GM23338 (cell line): ENCODE results near the gene SPCS2. TPM values are rescaled to one million over a fixed set of nuclear protein-coding genes. Genes with fewer than 3 reads are reported as not detected.

ENCODE experiments used
- ATAC-seq: fragments of 200-7000 bp; cut with Tn5 transposase; 3 replicates; pipeline ENCODE4 v1.9.1; 2020
- DNase-seq: peaks from one replicate; pipeline ENCODE4 v3.0.0-alpha.2; 2015; ENCODE audit warnings: low spot score
- H2AFZ ChIP-seq: fragments of 200-600 bp; sonication (generic); 2 replicates; pipeline ENCODE4 v1.8.0; 2016; ENCODE audit warnings: antibody characterized with exemption, mild to moderate bottlenecking, moderate library complexity
- H3F3A ChIP-seq: fragments of 200-600 bp; sonication (generic); replicated peaks from 2 replicates; pipeline ENCODE4 v1.8.0; 2017; ENCODE audit warnings: antibody characterized with exemption, mixed run types, low read depth
- H3K27ac ChIP-seq: fragments of 200-600 bp; sonication (generic); 2 replicates; pipeline ENCODE4 v1.6.1; 2016; ENCODE audit warnings: low read depth
- H3K27me3 ChIP-seq: fragments of 200-600 bp; sonication (generic); 2 replicates; pipeline ENCODE4 v1.8.0; 2016; ENCODE audit warnings: mild to moderate bottlenecking, mixed run types, moderate library complexity; ENCODE audit not compliant: insufficient read depth
- H3K36me3 ChIP-seq: fragments of 200-600 bp; sonication (generic); 2 replicates; pipeline ENCODE4 v1.8.0; 2016; ENCODE audit warnings: mild to moderate bottlenecking; ENCODE audit not compliant: insufficient read depth
- H3K4me1 ChIP-seq: fragments of 200-600 bp; sonication (generic); 2 replicates; pipeline ENCODE4 v1.8.0; 2016; ENCODE audit warnings: mild to moderate bottlenecking, moderate library complexity; ENCODE audit not compliant: insufficient read depth
- H3K4me2 ChIP-seq: fragments of 200-600 bp; sonication (generic); 2 replicates; pipeline ENCODE4 v1.7.1; 2017; ENCODE audit warnings: mixed run types
- H3K4me3 ChIP-seq: fragments of 200-600 bp; sonication (generic); 2 replicates; pipeline ENCODE4 v1.6.1; 2016; ENCODE audit warnings: mixed run types
- H3K79me2 ChIP-seq: fragments of 200-600 bp; sonication (generic); replicated peaks from 2 replicates; pipeline ENCODE4 v1.8.0; 2017; ENCODE audit warnings: mild to moderate bottlenecking; ENCODE audit not compliant: insufficient read depth
- H3K9me2 ChIP-seq: fragments of 200-600 bp; sonication (generic); 2 replicates; pipeline ENCODE4 v1.8.0; 2017; ENCODE audit not compliant: insufficient read depth
- H4K20me1 ChIP-seq: fragments of 200-600 bp; sonication (generic); replicated peaks from 2 replicates; pipeline ENCODE4 v1.8.0; 2017; ENCODE audit warnings: mild to moderate bottlenecking; ENCODE audit not compliant: insufficient read depth
- H3K27ac Mint-ChIP-seq: 2 replicates; pipeline ENCODE4 v1.8.0; 2020; ENCODE audit warnings: inconsistent platforms, mild to moderate bottlenecking, moderate library complexity, mixed read lengths
- H3K27me3 Mint-ChIP-seq: 3 replicates; pipeline ENCODE4 v1.8.0; 2022; ENCODE audit warnings: low read depth, mild to moderate bottlenecking, moderate library complexity, mixed read lengths, inconsistent platforms; ENCODE audit not compliant: insufficient read depth, poor library complexity
- H3K36me3 Mint-ChIP-seq: 3 replicates; pipeline ENCODE4 v1.8.0; 2021; ENCODE audit warnings: low read depth, mild to moderate bottlenecking, inconsistent platforms, moderate library complexity, mixed read lengths
- H3K4me1 Mint-ChIP-seq: 3 replicates; pipeline ENCODE4 v1.8.0; 2020; ENCODE audit warnings: mild to moderate bottlenecking, inconsistent platforms, mixed read lengths
- H3K4me3 Mint-ChIP-seq: 3 replicates; pipeline ENCODE4 v1.8.0; 2021; ENCODE audit warnings: moderate library complexity, mild to moderate bottlenecking, inconsistent platforms, mixed read lengths
- H3K9me3 Mint-ChIP-seq: 3 replicates; pipeline ENCODE4 v1.8.0; 2020; ENCODE audit warnings: moderate library complexity, mild to moderate bottlenecking, inconsistent platforms, mixed read lengths
- CREB1 ChIP-seq: fragments of 250-450 bp; sonication (Bioruptor Pico); IDR thresholded peaks from 2 replicates; pipeline ENCODE4 v1.5.0; 2020; ENCODE audit warnings: low read depth, mild to moderate bottlenecking, moderate library complexity
- EZH2 ChIP-seq: fragments of 200-600 bp; sonication (generic); IDR thresholded peaks from one replicate; pipeline ENCODE4 v1.8.0; 2017; ENCODE audit warnings: antibody characterized with exemption, mild to moderate bottlenecking, low read depth; ENCODE audit not compliant: unreplicated experiment
- EZH2phosphoT487 ChIP-seq: fragments of 200-600 bp; sonication (generic); IDR thresholded peaks from one replicate; pipeline ENCODE4 v1.8.1; 2018; ENCODE audit warnings: antibody characterized with exemption; ENCODE audit not compliant: unreplicated experiment
- JUNB ChIP-seq: IDR thresholded peaks from one replicate; pipeline ENCODE4 v1.6.1; 2016; ENCODE audit warnings: antibody characterized with exemption; ENCODE audit not compliant: unreplicated experiment
- NANOG ChIP-seq: IDR thresholded peaks from 2 replicates; pipeline ENCODE4 v1.6.1; 2016; ENCODE audit warnings: antibody characterized with exemption, borderline replicate concordance
- POLR2AphosphoS5 ChIP-seq: IDR thresholded peaks from 2 replicates; pipeline ENCODE4 v1.6.1; 2016; ENCODE audit warnings: antibody characterized with exemption, low read depth
- STAT1 ChIP-seq: IDR thresholded peaks from one replicate; pipeline ENCODE4 v1.6.1; 2016; ENCODE audit warnings: antibody characterized with exemption; ENCODE audit not compliant: unreplicated experiment
- ZNF114 ChIP-seq: fragments of 250-450 bp; sonication (Bioruptor Pico); IDR thresholded peaks from 2 replicates; pipeline ENCODE4 v1.5.0; 2020; ENCODE audit warnings: mild to moderate bottlenecking, moderate library complexity
- ZNF331 ChIP-seq: fragments of 250-450 bp; sonication (Bioruptor Pico); IDR thresholded peaks from 2 replicates; pipeline ENCODE4 v1.5.0; 2020; ENCODE audit warnings: low read depth, mild to moderate bottlenecking, moderate library complexity
- polyA plus RNA-seq: library from polyadenylated mRNA; unstranded; fragments of >200 nt; fragmentation: Nextera tagmentation; extraction: Ambion mirVana; gene quantifications from 2 replicates; pipeline ENCODE4 v1.2.1, GENCODE V29; 2016
- total RNA-seq: library from RNA; depleted of rRNA; stranded (reverse); fragments of >200 nt; shearing (Covaris generic); gene quantifications from 2 replicates; pipeline ENCODE4 v1.2.3, GENCODE V29; 2014
- TF ChIP-seq, protein P1 (sequence below): IDR thresholded peaks from one replicate; pipeline ENCODE4 v1.6.1; 2018; ENCODE audit warnings: antibody characterized with exemption; ENCODE audit not compliant: unreplicated experiment
- TF ChIP-seq, protein P2 (sequence below): fragments of 250-450 bp; sonication (Bioruptor Pico); IDR thresholded peaks from 2 replicates; pipeline ENCODE4 v1.5.0; 2020; ENCODE audit warnings: mild to moderate bottlenecking, moderate library complexity
- TF ChIP-seq, protein P3 (sequence below), 2 experiments: fragments of 200-600 bp in 1 of 2; sonication (generic) in 1 of 2; conservative IDR thresholded peaks; 2 replicates each; pipeline versions ENCODE4 v1.5.1 to v1.6.1; 2016 to 2017; ENCODE audit warnings: antibody characterized with exemption in 2 of 2, low read depth in 2 of 2, mild to moderate bottlenecking in 2 of 2, moderate library complexity in 1 of 2
- TF ChIP-seq, protein P4 (sequence below): IDR thresholded peaks from 2 replicates; pipeline ENCODE4 v1.6.1; 2016; ENCODE audit warnings: antibody characterized with exemption

SPCS2 gene
- total and polyA plus RNA-seq, 2 experiments from 2014 or later = 115 to 334 TPM

DNA sequence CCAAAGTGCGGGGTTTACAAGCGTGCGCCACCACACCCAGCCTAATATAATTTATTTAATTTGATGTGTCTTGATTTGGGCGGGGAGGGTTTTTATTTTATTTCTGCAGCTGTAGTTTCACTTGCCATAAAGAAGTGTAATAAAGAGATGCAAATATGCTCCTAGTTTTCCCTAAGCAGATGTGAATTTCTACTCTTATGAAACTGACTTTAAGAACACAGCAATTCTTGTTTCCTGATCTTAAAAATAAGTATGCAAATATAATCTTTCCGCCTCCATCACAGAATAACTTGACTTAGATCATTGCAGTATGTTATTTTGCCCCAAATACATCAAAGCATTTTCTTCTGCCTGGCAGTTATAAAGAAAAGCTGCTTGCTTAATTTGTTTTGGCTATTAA lies 4.4 kb downstream of the SPCS2 start:
- peaks cover 8% of the 10 kb centered on the region; the same call in 2 of the 3 replicates for H3K4me1 Mint-ChIP-seq
- H3K4me3 Mint-ChIP-seq = no peak overlapping the region
- Histone ChIP-seq H3K9me2 (no peaks in the 10 kb centered on the region), H3K27me3 (no peaks in the 10 kb centered on the region), H4K20me1 (peaks cover 36% of the 10 kb centered on the region), H2AFZ (no peak overlapping the region), H3F3A (no peaks in the 10 kb centered on the region), H3K36me3 (0 out of 2 replicates have a peak, but pooled peaks cover 2% of the 10 kb centered on the region), H3K4me1 (peaks cover 12% of the 10 kb centered on the region; the same call in 1 of the 2 replicates), H3K79me2 (peaks cover 90% of the 10 kb centered on the region), H3K27ac (no peak overlapping the region), H3K4me2 (no peak overlapping the region), H3K4me3 (no peak overlapping the region)
- H3K27me3 Mint-ChIP-seq = peaks cover 6% of the 10 kb centered on the region
- H3K27ac Mint-ChIP-seq = no peak overlapping the region
- ATAC-seq = no peak
- H3K9me3 Mint-ChIP-seq = no peaks in the 10 kb centered on the region
- DNase-seq = no peak
- no peaks in the 10 kb centered on the region; the same call in 2 of the 3 replicates for H3K36me3 Mint-ChIP-seq
- TF ChIP-seq EZH2phosphoT487 (no peak), EZH2 (no peak), POLR2AphosphoS5 (no peak), NANOG (no peak), STAT1 (no peak), JUNB (no peak), ZNF114 (CRISPR knock-in tag) (no peak), CREB1 (CRISPR knock-in tag) (no peak), ZNF331 (CRISPR knock-in tag) (no peak)
- TF ChIP-seq, protein P1, sequence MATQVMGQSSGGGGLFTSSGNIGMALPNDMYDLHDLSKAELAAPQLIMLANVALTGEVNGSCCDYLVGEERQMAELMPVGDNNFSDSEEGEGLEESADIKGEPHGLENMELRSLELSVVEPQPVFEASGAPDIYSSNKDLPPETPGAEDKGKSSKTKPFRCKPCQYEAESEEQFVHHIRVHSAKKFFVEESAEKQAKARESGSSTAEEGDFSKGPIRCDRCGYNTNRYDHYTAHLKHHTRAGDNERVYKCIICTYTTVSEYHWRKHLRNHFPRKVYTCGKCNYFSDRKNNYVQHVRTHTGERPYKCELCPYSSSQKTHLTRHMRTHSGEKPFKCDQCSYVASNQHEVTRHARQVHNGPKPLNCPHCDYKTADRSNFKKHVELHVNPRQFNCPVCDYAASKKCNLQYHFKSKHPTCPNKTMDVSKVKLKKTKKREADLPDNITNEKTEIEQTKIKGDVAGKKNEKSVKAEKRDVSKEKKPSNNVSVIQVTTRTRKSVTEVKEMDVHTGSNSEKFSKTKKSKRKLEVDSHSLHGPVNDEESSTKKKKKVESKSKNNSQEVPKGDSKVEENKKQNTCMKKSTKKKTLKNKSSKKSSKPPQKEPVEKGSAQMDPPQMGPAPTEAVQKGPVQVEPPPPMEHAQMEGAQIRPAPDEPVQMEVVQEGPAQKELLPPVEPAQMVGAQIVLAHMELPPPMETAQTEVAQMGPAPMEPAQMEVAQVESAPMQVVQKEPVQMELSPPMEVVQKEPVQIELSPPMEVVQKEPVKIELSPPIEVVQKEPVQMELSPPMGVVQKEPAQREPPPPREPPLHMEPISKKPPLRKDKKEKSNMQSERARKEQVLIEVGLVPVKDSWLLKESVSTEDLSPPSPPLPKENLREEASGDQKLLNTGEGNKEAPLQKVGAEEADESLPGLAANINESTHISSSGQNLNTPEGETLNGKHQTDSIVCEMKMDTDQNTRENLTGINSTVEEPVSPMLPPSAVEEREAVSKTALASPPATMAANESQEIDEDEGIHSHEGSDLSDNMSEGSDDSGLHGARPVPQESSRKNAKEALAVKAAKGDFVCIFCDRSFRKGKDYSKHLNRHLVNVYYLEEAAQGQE = no peak
- TF ChIP-seq, protein P2, sequence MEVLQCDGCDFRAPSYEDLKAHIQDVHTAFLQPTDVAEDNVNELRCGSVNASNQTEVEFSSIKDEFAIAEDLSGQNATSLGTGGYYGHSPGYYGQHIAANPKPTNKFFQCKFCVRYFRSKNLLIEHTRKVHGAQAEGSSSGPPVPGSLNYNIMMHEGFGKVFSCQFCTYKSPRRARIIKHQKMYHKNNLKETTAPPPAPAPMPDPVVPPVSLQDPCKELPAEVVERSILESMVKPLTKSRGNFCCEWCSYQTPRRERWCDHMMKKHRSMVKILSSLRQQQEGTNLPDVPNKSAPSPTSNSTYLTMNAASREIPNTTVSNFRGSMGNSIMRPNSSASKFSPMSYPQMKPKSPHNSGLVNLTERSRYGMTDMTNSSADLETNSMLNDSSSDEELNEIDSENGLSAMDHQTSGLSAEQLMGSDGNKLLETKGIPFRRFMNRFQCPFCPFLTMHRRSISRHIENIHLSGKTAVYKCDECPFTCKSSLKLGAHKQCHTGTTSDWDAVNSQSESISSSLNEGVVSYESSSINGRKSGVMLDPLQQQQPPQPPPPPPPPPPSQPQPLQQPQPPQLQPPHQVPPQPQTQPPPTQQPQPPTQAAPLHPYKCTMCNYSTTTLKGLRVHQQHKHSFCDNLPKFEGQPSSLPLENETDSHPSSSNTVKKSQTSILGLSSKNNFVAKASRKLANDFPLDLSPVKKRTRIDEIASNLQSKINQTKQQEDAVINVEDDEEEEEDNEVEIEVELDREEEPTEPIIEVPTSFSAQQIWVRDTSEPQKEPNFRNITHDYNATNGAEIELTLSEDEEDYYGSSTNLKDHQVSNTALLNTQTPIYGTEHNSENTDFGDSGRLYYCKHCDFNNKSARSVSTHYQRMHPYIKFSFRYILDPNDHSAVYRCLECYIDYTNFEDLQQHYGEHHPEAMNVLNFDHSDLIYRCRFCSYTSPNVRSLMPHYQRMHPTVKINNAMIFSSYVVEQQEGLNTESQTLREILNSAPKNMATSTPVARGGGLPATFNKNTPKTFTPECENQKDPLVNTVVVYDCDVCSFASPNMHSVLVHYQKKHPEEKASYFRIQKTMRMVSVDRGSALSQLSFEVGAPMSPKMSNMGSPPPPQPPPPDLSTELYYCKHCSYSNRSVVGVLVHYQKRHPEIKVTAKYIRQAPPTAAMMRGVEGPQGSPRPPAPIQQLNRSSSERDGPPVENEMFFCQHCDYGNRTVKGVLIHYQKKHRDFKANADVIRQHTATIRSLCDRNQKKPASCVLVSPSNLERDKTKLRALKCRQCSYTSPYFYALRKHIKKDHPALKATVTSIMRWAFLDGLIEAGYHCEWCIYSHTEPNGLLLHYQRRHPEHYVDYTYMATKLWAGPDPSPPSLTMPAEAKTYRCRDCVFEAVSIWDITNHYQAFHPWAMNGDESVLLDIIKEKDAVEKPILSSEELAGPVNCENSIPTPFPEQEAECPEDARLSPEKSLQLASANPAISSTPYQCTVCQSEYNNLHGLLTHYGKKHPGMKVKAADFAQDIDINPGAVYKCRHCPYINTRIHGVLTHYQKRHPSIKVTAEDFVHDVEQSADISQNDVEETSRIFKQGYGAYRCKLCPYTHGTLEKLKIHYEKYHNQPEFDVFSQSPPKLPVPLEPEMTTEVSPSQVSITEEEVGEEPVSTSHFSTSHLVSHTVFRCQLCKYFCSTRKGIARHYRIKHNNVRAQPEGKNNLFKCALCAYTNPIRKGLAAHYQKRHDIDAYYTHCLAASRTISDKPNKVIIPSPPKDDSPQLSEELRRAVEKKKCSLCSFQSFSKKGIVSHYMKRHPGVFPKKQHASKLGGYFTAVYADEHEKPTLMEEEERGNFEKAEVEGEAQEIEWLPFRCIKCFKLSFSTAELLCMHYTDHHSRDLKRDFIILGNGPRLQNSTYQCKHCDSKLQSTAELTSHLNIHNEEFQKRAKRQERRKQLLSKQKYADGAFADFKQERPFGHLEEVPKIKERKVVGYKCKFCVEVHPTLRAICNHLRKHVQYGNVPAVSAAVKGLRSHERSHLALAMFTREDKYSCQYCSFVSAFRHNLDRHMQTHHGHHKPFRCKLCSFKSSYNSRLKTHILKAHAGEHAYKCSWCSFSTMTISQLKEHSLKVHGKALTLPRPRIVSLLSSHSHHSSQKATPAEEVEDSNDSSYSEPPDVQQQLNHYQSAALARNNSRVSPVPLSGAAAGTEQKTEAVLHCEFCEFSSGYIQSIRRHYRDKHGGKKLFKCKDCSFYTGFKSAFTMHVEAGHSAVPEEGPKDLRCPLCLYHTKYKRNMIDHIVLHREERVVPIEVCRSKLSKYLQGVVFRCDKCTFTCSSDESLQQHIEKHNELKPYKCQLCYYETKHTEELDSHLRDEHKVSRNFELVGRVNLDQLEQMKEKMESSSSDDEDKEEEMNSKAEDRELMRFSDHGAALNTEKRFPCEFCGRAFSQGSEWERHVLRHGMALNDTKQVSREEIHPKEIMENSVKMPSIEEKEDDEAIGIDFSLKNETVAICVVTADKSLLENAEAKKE (CRISPR knock-in tag) = no peak
- TF ChIP-seq, protein P3, sequence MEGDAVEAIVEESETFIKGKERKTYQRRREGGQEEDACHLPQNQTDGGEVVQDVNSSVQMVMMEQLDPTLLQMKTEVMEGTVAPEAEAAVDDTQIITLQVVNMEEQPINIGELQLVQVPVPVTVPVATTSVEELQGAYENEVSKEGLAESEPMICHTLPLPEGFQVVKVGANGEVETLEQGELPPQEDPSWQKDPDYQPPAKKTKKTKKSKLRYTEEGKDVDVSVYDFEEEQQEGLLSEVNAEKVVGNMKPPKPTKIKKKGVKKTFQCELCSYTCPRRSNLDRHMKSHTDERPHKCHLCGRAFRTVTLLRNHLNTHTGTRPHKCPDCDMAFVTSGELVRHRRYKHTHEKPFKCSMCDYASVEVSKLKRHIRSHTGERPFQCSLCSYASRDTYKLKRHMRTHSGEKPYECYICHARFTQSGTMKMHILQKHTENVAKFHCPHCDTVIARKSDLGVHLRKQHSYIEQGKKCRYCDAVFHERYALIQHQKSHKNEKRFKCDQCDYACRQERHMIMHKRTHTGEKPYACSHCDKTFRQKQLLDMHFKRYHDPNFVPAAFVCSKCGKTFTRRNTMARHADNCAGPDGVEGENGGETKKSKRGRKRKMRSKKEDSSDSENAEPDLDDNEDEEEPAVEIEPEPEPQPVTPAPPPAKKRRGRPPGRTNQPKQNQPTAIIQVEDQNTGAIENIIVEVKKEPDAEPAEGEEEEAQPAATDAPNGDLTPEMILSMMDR (conservative IDR thresholded peaks at IDR 0.05; ENCODE audit: low read depth in 2 of 2) = no peak
- TF ChIP-seq, protein P4, sequence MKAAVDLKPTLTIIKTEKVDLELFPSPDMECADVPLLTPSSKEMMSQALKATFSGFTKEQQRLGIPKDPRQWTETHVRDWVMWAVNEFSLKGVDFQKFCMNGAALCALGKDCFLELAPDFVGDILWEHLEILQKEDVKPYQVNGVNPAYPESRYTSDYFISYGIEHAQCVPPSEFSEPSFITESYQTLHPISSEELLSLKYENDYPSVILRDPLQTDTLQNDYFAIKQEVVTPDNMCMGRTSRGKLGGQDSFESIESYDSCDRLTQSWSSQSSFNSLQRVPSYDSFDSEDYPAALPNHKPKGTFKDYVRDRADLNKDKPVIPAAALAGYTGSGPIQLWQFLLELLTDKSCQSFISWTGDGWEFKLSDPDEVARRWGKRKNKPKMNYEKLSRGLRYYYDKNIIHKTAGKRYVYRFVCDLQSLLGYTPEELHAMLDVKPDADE = no peak
